Vein endothelial cell (primary cell): ENCODE data around the gene FOXC1. TPM values are rescaled to one million over a fixed set of nuclear protein-coding genes. Genes with fewer than 3 reads are reported as not detected.

ENCODE experiments used
- total RNA-seq: library from RNA; depleted of rRNA; stranded (reverse); fragments of >200 nt; gene quantifications from 2 replicates; pipeline ENCODE4 v1.2.3, GENCODE V29; 2012

FOXC1 gene
- total RNA-seq: 14.1 and 19.9 TPM in 2 replicates

DNA sequence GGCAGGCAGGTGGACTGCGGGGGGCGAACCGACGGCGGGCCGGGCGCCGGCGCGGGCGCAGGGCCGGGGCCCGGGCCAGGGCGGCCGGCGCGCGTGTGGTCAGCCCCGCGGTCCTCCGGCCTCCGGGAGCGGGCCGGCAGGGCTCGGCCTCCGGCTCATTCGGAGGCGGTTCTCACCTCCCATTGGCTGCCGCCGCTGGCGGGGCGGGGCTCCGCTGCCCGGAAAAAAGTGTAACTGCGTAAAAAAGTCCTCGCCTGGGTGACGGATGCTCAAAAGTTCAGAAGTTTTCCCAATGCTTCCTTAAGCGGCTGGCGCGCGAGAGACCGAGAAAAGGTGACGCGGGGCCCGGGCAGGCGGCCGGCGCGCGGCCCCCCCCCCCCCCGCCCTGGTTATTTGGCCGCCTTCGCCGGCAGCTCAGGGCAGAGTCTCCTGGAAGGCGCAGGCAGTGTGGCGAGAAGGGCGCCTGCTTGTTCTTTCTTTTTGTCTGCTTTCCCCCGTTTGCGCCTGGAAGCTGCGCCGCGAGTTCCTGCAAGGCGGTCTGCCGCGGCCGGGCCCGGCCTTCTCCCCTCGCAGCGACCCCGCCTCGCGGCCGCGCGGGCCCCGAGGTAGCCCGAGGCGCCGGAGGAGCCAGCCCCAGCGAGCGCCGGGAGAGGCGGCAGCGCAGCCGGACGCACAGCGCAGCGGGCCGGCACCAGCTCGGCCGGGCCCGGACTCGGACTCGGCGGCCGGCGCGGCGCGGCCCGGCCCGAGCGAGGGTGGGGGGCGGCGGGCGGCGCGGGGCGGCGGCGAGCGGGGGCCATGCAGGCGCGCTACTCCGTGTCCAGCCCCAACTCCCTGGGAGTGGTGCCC, at the start of gene FOXC1:
Gene FOXC1, plus strand, starts transcription at position 268 of the 849 bp plus-strand sequence. Its CDS starts 531 bp downstream, at position 799.

Other genes with a start within 250 kb of the FOXC1 start
- gene FOXF2, start 220.3 kb upstream of the FOXC1 start, total RNA-seq: 0.10 TPM in 1 of 2 replicates, not detected in the other